GM12878 (cell line): ENCODE measurements around the gene RBAK. TPM values are rescaled to one million over a fixed set of nuclear protein-coding genes. Genes with fewer than 3 reads are reported as not detected.

Experiments used
- FOXM1 ChIP-seq: IDR thresholded peaks from 2 replicates; pipeline ENCODE4 v1.6.1; 2012; ENCODE audit warnings: low read depth, mild to moderate bottlenecking, inconsistent platforms, low read length, moderate library complexity
- IRF4 ChIP-seq: IDR thresholded peaks from 2 replicates; pipeline ENCODE4 v1.6.1; 2011; ENCODE audit warnings: low read depth, low read length
- MTA3 ChIP-seq: IDR thresholded peaks from 2 replicates; pipeline ENCODE4 v1.6.1; 2012; ENCODE audit warnings: low read length, inconsistent platforms, borderline replicate concordance
- RB1 ChIP-seq: fragments of 450-650 bp; formaldehyde crosslinking; IDR thresholded peaks from 2 replicates; pipeline ENCODE4 v1.6.1; 2017; ENCODE audit warnings: mild to moderate bottlenecking, borderline replicate concordance
- SMC3 ChIP-seq: IDR thresholded peaks from 2 replicates; pipeline ENCODE4 v1.6.1; 2011; ENCODE audit warnings: low read length, improper control_type of control experiment, borderline replicate concordance
- YY1 ChIP-seq: IDR thresholded peaks from 2 replicates; pipeline ENCODE4 v1.6.1; 2011; ENCODE audit warnings: low read depth, mild to moderate bottlenecking, low read length
- polyA plus RNA-seq, 11 experiments: library from polyadenylated mRNA; depleted of rRNA in 4 of 11; unstranded in 6 of 11; stranded (reverse) in 5 of 11; fragments of >200 nt; fragmentation: Nextera tagmentation in 4 of 11; fragmentation: Illumina TruSeq in 1 of 11; extraction: Ambion mirVana in 4 of 11; extraction: Trizol in 1 of 11; gene quantifications; 1 replicate in 1 of 11; 2 replicates in 10 of 11; pipeline versions ENCODE4 v1.2.1 to v1.2.3, GENCODE V29; 2011 to 2016; ENCODE audit warnings: inconsistent platforms in 2 of 11, missing spikeins in 2 of 11, low read depth in 1 of 11
- total RNA-seq, 4 experiments: library from RNA; depleted of rRNA in 3 of 4; stranded (reverse); fragments of >200 nt in 3 of 4; fragmentation: Illumina TruSeq in 1 of 4; extraction: Trizol in 1 of 4; gene quantifications; 2 replicates each; pipeline versions ENCODE4 v1.2.1 to v1.2.3, GENCODE V29; 2013 to 2021
- TF ChIP-seq, protein P1 (sequence below): fragments of 450-650 bp; IDR thresholded peaks from 2 replicates; pipeline ENCODE4 v1.6.1; 2016; ENCODE audit warnings: mild to moderate bottlenecking, moderate library complexity, borderline replicate concordance
- TF ChIP-seq, protein P2 (sequence below): fragments of 450-650 bp; IDR thresholded peaks from 2 replicates; pipeline ENCODE4 v1.6.1; 2016; ENCODE audit warnings: mild to moderate bottlenecking

The RBAK gene
- total and polyA plus RNA-seq, 10 of the 15 experiments (the other 5 are each of a cell fraction or from before 2014, with no cell fraction given), result 1.9 to 10.2 (median 5.9) TPM

DNA sequence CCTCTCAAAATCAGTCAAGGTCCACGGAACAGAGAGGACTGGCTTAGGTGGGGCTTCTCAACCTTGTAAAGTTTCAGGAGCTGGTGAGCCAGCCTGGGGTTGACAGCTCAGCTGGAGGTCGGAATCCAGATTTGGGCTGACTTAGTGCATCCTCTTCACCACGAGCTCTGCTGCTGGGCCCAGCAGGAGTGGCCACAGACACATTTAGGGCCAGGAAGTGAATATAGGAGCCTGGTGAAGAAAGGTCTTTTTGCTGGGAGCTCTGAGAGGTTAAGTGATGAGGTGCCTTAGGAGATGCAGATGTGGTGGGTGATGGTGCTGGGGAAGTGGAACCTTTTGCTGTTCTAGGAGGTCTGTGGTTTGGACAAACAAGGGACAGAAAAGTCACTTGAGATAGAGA is 47.4 kb upstream of the RBAK start (continued):
- TF ChIP-seq, protein P1, sequence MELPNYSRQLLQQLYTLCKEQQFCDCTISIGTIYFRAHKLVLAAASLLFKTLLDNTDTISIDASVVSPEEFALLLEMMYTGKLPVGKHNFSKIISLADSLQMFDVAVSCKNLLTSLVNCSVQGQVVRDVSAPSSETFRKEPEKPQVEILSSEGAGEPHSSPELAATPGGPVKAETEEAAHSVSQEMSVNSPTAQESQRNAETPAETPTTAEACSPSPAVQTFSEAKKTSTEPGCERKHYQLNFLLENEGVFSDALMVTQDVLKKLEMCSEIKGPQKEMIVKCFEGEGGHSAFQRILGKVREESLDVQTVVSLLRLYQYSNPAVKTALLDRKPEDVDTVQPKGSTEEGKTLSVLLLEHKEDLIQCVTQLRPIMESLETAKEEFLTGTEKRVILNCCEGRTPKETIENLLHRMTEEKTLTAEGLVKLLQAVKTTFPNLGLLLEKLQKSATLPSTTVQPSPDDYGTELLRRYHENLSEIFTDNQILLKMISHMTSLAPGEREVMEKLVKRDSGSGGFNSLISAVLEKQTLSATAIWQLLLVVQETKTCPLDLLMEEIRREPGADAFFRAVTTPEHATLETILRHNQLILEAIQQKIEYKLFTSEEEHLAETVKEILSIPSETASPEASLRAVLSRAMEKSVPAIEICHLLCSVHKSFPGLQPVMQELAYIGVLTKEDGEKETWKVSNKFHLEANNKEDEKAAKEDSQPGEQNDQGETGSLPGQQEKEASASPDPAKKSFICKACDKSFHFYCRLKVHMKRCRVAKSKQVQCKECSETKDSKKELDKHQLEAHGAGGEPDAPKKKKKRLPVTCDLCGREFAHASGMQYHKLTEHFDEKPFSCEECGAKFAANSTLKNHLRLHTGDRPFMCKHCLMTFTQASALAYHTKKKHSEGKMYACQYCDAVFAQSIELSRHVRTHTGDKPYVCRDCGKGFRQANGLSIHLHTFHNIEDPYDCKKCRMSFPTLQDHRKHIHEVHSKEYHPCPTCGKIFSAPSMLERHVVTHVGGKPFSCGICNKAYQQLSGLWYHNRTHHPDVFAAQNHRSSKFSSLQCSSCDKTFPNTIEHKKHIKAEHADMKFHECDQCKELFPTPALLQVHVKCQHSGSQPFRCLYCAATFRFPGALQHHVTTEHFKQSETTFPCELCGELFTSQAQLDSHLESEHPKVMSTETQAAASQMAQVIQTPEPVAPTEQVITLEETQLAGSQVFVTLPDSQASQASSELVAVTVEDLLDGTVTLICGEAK, result no peak
- TF ChIP-seq MTA3, result no peak
- TF ChIP-seq IRF4, result no peak
- no peak for TF ChIP-seq FOXM1
- TF ChIP-seq YY1, result no peak
- TF ChIP-seq, protein P2, sequence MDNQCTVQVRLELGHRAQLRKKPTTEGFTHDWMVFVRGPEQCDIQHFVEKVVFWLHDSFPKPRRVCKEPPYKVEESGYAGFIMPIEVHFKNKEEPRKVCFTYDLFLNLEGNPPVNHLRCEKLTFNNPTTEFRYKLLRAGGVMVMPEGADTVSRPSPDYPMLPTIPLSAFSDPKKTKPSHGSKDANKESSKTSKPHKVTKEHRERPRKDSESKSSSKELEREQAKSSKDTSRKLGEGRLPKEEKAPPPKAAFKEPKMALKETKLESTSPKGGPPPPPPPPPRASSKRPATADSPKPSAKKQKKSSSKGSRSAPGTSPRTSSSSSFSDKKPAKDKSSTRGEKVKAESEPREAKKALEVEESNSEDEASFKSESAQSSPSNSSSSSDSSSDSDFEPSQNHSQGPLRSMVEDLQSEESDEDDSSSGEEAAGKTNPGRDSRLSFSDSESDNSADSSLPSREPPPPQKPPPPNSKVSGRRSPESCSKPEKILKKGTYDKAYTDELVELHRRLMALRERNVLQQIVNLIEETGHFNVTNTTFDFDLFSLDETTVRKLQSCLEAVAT, result no peak
- TF ChIP-seq SMC3, result no peak
- no peak for TF ChIP-seq RB1
